HEK293 (cell line): Measurements from ENCODE around the gene PXDC1.

Experiments used
- SP2 ChIP-seq: fragments of 450-650 bp; formaldehyde crosslinking; IDR thresholded peaks from 2 replicates; pipeline ENCODE4 v1.5.1; 2016; ENCODE audit warnings: missing biosample characterization, missing genetic modification characterization
- YY1 ChIP-seq: fragments of 450-650 bp; formaldehyde crosslinking; IDR thresholded peaks from 2 replicates; pipeline ENCODE4 v1.5.1; 2018; ENCODE audit warnings: missing biosample characterization, missing genetic modification characterization
- ZNF121 ChIP-seq: fragments of 450-650 bp; formaldehyde crosslinking; IDR thresholded peaks from 2 replicates; pipeline ENCODE4 v1.5.1; 2016; ENCODE audit warnings: missing biosample characterization, missing genetic modification characterization
- ZNF202 ChIP-seq: fragments of 450-650 bp; formaldehyde crosslinking; IDR thresholded peaks from 2 replicates; pipeline ENCODE4 v1.5.1; 2016; ENCODE audit warnings: missing biosample characterization, missing genetic modification characterization, borderline replicate concordance
- ZNF426 ChIP-seq: fragments of 450-650 bp; formaldehyde crosslinking; IDR thresholded peaks from 2 replicates; pipeline ENCODE4 v1.5.1; 2017; ENCODE audit warnings: missing biosample characterization, missing genetic modification characterization, mild to moderate bottlenecking, inconsistent platforms, moderate library complexity
- TF ChIP-seq, protein P1 (sequence below): fragments of 450-650 bp; formaldehyde crosslinking; IDR thresholded peaks from 2 replicates; pipeline ENCODE4 v1.5.1; 2017; ENCODE audit warnings: missing biosample characterization, missing genetic modification characterization
- TF ChIP-seq, protein P2 (sequence below): fragments of 450-650 bp; formaldehyde crosslinking; IDR thresholded peaks from 2 replicates; pipeline ENCODE4 v1.5.1; 2016; ENCODE audit warnings: missing biosample characterization, missing genetic modification characterization
- TF ChIP-seq, protein P3 (sequence below): fragments of 450-650 bp; formaldehyde crosslinking; IDR thresholded peaks from 2 replicates; pipeline ENCODE4 v1.5.1; 2016; ENCODE audit warnings: missing biosample characterization, missing genetic modification characterization, low read depth
- TF ChIP-seq, protein P4 (sequence below): fragments of 450-650 bp; formaldehyde crosslinking; IDR thresholded peaks from 2 replicates; pipeline ENCODE4 v1.5.1; 2016; ENCODE audit warnings: missing biosample characterization, missing genetic modification characterization
- TF ChIP-seq, protein P5 (sequence below): sonication (generic); formaldehyde crosslinking; IDR thresholded peaks from 2 replicates; pipeline ENCODE4 v1.8.1; 2022; ENCODE audit warnings: mild to moderate bottlenecking, moderate library complexity, missing genetic modification reagents
- TF ChIP-seq, protein P6 (sequence below): fragments of 450-650 bp; formaldehyde crosslinking; IDR thresholded peaks from 2 replicates; pipeline ENCODE4 v1.5.0; 2017; ENCODE audit warnings: missing biosample characterization, missing genetic modification characterization, borderline replicate concordance

DNA sequence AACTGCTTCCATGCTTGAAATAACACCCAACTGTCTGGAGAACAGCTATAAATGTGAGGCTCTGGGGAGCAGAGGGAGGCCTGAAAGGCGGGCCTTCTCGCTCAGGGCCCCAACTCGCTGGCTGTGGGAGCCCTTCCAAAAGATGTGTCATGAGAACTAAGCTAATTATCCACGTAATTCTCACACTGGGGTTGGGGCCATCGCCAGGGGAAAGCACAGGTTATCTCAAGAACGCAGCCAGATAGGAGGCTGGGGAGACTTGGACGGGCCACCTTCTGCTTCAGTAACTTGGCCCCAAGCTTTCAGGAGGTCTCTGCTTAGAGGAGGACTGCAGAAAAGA lies 1.6 kb downstream of the PXDC1 start:
- TF ChIP-seq, protein P1, sequence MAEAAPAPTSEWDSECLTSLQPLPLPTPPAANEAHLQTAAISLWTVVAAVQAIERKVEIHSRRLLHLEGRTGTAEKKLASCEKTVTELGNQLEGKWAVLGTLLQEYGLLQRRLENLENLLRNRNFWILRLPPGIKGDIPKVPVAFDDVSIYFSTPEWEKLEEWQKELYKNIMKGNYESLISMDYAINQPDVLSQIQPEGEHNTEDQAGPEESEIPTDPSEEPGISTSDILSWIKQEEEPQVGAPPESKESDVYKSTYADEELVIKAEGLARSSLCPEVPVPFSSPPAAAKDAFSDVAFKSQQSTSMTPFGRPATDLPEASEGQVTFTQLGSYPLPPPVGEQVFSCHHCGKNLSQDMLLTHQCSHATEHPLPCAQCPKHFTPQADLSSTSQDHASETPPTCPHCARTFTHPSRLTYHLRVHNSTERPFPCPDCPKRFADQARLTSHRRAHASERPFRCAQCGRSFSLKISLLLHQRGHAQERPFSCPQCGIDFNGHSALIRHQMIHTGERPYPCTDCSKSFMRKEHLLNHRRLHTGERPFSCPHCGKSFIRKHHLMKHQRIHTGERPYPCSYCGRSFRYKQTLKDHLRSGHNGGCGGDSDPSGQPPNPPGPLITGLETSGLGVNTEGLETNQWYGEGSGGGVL = no peak
- TF ChIP-seq, protein P2, sequence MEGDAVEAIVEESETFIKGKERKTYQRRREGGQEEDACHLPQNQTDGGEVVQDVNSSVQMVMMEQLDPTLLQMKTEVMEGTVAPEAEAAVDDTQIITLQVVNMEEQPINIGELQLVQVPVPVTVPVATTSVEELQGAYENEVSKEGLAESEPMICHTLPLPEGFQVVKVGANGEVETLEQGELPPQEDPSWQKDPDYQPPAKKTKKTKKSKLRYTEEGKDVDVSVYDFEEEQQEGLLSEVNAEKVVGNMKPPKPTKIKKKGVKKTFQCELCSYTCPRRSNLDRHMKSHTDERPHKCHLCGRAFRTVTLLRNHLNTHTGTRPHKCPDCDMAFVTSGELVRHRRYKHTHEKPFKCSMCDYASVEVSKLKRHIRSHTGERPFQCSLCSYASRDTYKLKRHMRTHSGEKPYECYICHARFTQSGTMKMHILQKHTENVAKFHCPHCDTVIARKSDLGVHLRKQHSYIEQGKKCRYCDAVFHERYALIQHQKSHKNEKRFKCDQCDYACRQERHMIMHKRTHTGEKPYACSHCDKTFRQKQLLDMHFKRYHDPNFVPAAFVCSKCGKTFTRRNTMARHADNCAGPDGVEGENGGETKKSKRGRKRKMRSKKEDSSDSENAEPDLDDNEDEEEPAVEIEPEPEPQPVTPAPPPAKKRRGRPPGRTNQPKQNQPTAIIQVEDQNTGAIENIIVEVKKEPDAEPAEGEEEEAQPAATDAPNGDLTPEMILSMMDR = no peak
- TF ChIP-seq ZNF121 = no peak
- TF ChIP-seq, protein P3, sequence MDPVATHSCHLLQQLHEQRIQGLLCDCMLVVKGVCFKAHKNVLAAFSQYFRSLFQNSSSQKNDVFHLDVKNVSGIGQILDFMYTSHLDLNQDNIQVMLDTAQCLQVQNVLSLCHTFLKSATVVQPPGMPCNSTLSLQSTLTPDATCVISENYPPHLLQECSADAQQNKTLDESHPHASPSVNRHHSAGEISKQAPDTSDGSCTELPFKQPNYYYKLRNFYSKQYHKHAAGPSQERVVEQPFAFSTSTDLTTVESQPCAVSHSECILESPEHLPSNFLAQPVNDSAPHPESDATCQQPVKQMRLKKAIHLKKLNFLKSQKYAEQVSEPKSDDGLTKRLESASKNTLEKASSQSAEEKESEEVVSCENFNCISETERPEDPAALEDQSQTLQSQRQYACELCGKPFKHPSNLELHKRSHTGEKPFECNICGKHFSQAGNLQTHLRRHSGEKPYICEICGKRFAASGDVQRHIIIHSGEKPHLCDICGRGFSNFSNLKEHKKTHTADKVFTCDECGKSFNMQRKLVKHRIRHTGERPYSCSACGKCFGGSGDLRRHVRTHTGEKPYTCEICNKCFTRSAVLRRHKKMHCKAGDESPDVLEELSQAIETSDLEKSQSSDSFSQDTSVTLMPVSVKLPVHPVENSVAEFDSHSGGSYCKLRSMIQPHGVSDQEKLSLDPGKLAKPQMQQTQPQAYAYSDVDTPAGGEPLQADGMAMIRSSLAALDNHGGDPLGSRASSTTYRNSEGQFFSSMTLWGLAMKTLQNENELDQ (tag by site-specific recombination) = no peak
- no peak for TF ChIP-seq SP2 (tag by site-specific recombination)
- TF ChIP-seq, protein P4, sequence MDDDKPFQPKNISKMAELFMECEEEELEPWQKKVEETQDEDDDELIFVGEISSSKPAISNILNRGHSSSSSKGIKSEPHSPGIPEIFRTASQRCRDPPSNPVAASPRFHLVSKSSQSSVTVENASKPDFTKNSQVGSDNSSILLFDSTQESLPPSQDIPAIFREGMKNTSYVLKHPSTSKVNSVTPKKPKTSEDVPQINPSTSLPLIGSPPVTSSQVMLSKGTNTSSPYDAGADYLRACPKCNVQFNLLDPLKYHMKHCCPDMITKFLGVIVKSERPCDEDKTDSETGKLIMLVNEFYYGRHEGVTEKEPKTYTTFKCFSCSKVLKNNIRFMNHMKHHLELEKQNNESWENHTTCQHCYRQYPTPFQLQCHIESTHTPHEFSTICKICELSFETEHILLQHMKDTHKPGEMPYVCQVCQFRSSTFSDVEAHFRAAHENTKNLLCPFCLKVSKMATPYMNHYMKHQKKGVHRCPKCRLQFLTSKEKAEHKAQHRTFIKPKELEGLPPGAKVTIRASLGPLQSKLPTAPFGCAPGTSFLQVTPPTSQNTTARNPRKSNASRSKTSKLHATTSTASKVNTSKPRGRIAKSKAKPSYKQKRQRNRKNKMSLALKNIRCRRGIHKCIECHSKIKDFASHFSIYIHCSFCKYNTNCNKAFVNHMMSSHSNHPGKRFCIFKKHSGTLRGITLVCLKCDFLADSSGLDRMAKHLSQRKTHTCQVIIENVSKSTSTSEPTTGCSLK (tag by site-specific recombination) = no peak
- TF ChIP-seq, protein P5, sequence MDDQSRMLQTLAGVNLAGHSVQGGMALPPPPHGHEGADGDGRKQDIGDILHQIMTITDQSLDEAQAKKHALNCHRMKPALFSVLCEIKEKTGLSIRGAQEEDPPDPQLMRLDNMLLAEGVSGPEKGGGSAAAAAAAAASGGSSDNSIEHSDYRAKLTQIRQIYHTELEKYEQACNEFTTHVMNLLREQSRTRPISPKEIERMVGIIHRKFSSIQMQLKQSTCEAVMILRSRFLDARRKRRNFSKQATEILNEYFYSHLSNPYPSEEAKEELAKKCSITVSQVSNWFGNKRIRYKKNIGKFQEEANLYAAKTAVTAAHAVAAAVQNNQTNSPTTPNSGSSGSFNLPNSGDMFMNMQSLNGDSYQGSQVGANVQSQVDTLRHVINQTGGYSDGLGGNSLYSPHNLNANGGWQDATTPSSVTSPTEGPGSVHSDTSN (CRISPR knock-in tag) = no peak
- TF ChIP-seq, protein P6, sequence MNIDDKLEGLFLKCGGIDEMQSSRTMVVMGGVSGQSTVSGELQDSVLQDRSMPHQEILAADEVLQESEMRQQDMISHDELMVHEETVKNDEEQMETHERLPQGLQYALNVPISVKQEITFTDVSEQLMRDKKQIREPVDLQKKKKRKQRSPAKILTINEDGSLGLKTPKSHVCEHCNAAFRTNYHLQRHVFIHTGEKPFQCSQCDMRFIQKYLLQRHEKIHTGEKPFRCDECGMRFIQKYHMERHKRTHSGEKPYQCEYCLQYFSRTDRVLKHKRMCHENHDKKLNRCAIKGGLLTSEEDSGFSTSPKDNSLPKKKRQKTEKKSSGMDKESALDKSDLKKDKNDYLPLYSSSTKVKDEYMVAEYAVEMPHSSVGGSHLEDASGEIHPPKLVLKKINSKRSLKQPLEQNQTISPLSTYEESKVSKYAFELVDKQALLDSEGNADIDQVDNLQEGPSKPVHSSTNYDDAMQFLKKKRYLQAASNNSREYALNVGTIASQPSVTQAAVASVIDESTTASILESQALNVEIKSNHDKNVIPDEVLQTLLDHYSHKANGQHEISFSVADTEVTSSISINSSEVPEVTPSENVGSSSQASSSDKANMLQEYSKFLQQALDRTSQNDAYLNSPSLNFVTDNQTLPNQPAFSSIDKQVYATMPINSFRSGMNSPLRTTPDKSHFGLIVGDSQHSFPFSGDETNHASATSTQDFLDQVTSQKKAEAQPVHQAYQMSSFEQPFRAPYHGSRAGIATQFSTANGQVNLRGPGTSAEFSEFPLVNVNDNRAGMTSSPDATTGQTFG (tag by site-specific recombination) = no peak
- no peak for TF ChIP-seq YY1 (tag by site-specific recombination)
- TF ChIP-seq ZNF426 (tag by site-specific recombination) = no peak
- no peak for TF ChIP-seq ZNF202 (tag by site-specific recombination)
